Activated T-cell treated with anti-CD3 and anti-CD28 coated beads, Interleukin-2, amount 50 U/mL, for 24 hours (primary cell): ENCODE data around the gene CACNA1G.

Source experiments
- DNase-seq: peaks from one replicate; pipeline ENCODE4 v3.0.0-alpha.2; 2020
- H3K27ac Mint-ChIP-seq: 2 replicates; pipeline ENCODE4 v1.8.0; 2020; ENCODE audit warnings: mild to moderate bottlenecking, mixed read lengths
- H3K27me3 Mint-ChIP-seq: 2 replicates; pipeline ENCODE4 v1.8.0; 2020; ENCODE audit warnings: mixed read lengths
- H3K36me3 Mint-ChIP-seq: 2 replicates; pipeline ENCODE4 v1.8.0; 2020; ENCODE audit warnings: low read depth, mixed read lengths
- H3K4me1 Mint-ChIP-seq: 2 replicates; pipeline ENCODE4 v1.8.0; 2020; ENCODE audit warnings: low read depth, mixed read lengths
- H3K4me3 Mint-ChIP-seq: 2 replicates; pipeline ENCODE4 v1.8.0; 2020; ENCODE audit warnings: mild to moderate bottlenecking, moderate library complexity, mixed read lengths
- H3K9me3 Mint-ChIP-seq: 2 replicates; pipeline ENCODE4 v1.8.0; 2020; ENCODE audit warnings: mixed read lengths

CACNA1G gene

GRCh38 chr17:50577451-50577954, 17.0 kb downstream of the CACNA1G start:
- Mint-ChIP-seq H3K36me3 (no peaks in the 10 kb centered on the region), H3K4me1 (no peaks in the 10 kb centered on the region), H3K4me3 (no peak overlapping the region), H3K27me3 (peaks cover 14% of the 10 kb centered on the region), H3K9me3 (no peaks in the 10 kb centered on the region), H3K27ac (no peak overlapping the region)
- no peak for DNase-seq

- H3K27me3 Mint-ChIP-seq: peaks cover 14% of the 10 kb centered on the region
These were observed 17.7 kb downstream of the CACNA1G start for GRCh38 chr17:50578173-50578572.

DNA sequence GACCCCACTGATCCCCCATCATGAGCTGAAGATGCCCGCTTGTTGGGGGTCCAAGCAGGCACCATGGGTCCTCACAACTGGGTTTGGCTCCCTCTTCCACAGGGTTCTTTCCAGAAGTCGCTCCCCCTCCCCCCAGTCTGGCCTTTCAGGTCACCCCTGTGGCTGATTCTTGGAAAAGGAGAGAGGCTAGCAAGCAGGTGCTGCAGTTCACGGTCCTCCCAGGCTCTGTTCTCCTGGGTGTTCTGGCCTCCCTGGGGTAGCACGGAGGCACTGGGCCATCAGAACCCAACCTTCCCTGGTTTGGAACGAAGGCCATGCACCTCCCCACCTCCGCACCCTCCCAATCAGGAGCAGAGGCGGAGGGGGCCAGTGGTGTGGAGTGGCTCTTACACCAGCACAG, 18.9 kb downstream of the CACNA1G start:
- H3K9me3 Mint-ChIP-seq: no peaks in the 10 kb centered on the region

More at GRCh38 chr17:50578173-50578572, 17.7 kb downstream of the CACNA1G start:
- no peak overlapping the region for H3K4me3 Mint-ChIP-seq
- H3K4me1 Mint-ChIP-seq: no peaks in the 10 kb centered on the region
- H3K36me3 Mint-ChIP-seq: no peaks in the 10 kb centered on the region
- no peak for DNase-seq
- H3K9me3 Mint-ChIP-seq: no peaks in the 10 kb centered on the region
- no peak overlapping the region for H3K27ac Mint-ChIP-seq

DNA sequence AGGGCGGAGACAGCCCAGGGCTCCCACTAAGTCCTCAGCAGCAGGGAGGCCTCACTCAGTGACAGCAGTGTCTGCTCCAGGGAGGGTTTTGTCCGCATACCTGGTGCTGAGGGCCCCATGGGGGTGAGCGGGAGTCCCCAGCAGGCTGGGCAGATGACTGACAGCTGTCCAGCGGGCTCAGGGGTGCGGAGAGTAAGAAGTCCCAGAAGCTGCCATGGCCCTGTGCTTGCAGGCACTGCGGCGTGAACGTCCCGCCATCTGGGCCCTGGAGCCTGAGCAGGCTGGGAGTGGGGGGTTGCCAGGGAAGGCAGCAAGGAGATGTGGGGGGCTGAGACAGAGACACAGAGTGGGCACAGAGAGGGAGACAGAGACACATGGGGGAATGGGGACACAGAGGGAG, 20.1 kb downstream of the CACNA1G start:
- H3K27me3 Mint-ChIP-seq: peaks cover 12% of the 10 kb centered on the region
- H3K27ac Mint-ChIP-seq: no peak overlapping the region
- H3K4me1 Mint-ChIP-seq: no peaks in the 10 kb centered on the region
- H3K36me3 Mint-ChIP-seq: no peaks in the 10 kb centered on the region
- no peak for DNase-seq
- no peaks in the 10 kb centered on the region for H3K9me3 Mint-ChIP-seq
- no peak overlapping the region for H3K4me3 Mint-ChIP-seq

More for the DNA sequence above, 18.9 kb downstream of the CACNA1G start:
- H3K4me3 Mint-ChIP-seq: no peak overlapping the region
- H3K27me3 Mint-ChIP-seq: peaks cover 14% of the 10 kb centered on the region
- no peak for DNase-seq
- H3K27ac Mint-ChIP-seq: no peak overlapping the region
- no peaks in the 10 kb centered on the region for H3K4me1 Mint-ChIP-seq
- no peaks in the 10 kb centered on the region for H3K36me3 Mint-ChIP-seq

DNA sequence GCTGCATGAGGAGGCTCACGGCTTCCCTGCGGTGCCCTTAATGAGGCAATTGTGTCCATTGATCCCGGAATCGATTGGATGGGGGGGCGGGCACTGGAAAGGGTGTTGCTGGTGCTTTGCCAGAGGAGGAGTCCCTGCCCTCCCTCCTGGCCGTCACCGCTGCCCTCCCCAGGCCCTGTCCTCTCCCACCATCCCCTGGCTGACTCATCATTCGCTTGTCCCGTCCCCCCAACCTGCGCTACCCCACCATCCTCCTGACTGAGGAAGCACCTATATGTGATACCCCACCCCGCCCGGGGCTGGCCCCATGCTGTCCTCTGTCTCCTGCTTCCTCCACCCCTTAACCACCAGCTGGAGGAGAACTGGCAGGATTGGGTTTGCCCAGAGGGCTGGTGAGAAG, 20.8 kb downstream of the CACNA1G start:
- Mint-ChIP-seq H3K4me1 (no peaks in the 10 kb centered on the region), H3K4me3 (no peak overlapping the region), H3K27me3 (peaks cover 12% of the 10 kb centered on the region), H3K27ac (no peak overlapping the region), H3K9me3 (no peaks in the 10 kb centered on the region), H3K36me3 (no peaks in the 10 kb centered on the region)
- no peak for DNase-seq

GRCh38 chr17:50582741-50583140, 22.2 kb downstream of the CACNA1G start:
- H3K36me3 Mint-ChIP-seq: no peaks in the 10 kb centered on the region
- H3K4me1 Mint-ChIP-seq: no peaks in the 10 kb centered on the region
- H3K9me3 Mint-ChIP-seq: no peaks in the 10 kb centered on the region
- no peak for DNase-seq
- H3K27ac Mint-ChIP-seq: no peak overlapping the region
- no peak overlapping the region for H3K4me3 Mint-ChIP-seq
- peaks cover 12% of the 10 kb centered on the region for H3K27me3 Mint-ChIP-seq

GRCh38 chr17:50583641-50584040, 23.1 kb downstream of the CACNA1G start:
- no peak overlapping the region for H3K27ac Mint-ChIP-seq
- no peaks in the 10 kb centered on the region for H3K9me3 Mint-ChIP-seq
- no peak for DNase-seq
- H3K4me3 Mint-ChIP-seq: no peak overlapping the region
- no peaks in the 10 kb centered on the region for H3K36me3 Mint-ChIP-seq
- H3K4me1 Mint-ChIP-seq: no peaks in the 10 kb centered on the region
- peaks cover 10% of the 10 kb centered on the region for H3K27me3 Mint-ChIP-seq

- Mint-ChIP-seq H3K36me3 (no peaks in the 10 kb centered on the region), H3K27me3 (peaks cover 6% of the 10 kb centered on the region), H3K4me1 (no peaks in the 10 kb centered on the region), H3K4me3 (no peak overlapping the region), H3K27ac (no peak overlapping the region), H3K9me3 (no peaks in the 10 kb centered on the region)
- no peak for DNase-seq
These were observed 23.6 kb downstream of the CACNA1G start for GRCh38 chr17:50584116-50584515.

DNA sequence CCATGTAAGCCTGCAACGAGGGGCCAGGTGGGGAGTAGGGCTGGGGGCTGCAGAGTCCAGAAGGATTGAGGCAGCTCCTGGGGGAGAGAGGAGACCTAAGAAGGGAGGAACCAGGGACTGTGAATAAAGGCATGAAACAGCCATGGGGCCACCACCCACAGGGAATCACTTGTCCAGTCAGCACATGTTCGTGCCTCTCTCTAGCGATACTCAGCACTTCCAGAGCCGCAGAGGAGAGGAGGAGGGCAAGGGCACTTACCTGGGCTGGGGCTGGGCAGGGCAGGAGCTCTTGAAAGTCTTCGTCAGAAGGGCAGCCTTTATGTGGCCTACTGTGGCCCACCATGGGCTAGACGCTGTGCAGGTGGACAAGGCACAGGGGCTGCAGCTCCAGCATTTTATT, 24.2 kb downstream of the CACNA1G start:
- DNase-seq: no peak
- Mint-ChIP-seq H3K4me1 (no peaks in the 10 kb centered on the region), H3K36me3 (no peaks in the 10 kb centered on the region), H3K4me3 (no peak overlapping the region), H3K9me3 (no peaks in the 10 kb centered on the region), H3K27me3 (peaks cover 5% of the 10 kb centered on the region), H3K27ac (no peak overlapping the region)

- H3K36me3 Mint-ChIP-seq: no peaks in the 10 kb centered on the region
- H3K4me3 Mint-ChIP-seq: no peak overlapping the region
- no peak overlapping the region for H3K27ac Mint-ChIP-seq
- H3K4me1 Mint-ChIP-seq: no peaks in the 10 kb centered on the region
- H3K27me3 Mint-ChIP-seq: peaks cover 5% of the 10 kb centered on the region
- DNase-seq: no peak
- H3K9me3 Mint-ChIP-seq: no peaks in the 10 kb centered on the region
These were observed 24.8 kb downstream of the CACNA1G start for GRCh38 chr17:50585346-50585745.

DNA sequence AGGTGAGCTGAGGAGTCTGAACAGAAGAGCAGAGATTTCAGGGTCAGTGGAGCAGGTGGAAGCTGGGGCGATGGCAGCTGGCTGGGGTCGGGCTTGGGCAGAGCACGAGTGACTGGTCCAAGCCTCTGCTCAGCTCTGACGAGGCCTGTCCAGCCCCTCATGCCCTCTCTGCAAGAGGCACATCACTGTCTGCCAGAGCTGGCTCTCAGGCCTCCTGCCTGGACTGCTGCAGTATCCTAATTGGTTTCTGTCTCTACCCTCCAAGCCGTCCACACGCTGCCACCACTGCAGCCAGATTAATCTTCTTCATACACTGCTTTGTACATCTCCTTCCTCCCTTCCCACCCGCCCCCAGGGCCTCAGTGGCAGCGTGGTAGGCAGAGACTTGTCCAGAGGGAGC, 25.4 kb downstream of the CACNA1G start:
- H3K27ac Mint-ChIP-seq: no peak overlapping the region
- H3K4me1 Mint-ChIP-seq: no peaks in the 10 kb centered on the region
- H3K36me3 Mint-ChIP-seq: no peaks in the 10 kb centered on the region
- no peak for DNase-seq
- peaks cover 3% of the 10 kb centered on the region for H3K27me3 Mint-ChIP-seq
- H3K4me3 Mint-ChIP-seq: no peak overlapping the region
- H3K9me3 Mint-ChIP-seq: no peaks in the 10 kb centered on the region

- H3K36me3 Mint-ChIP-seq: no peaks in the 10 kb centered on the region
- no peak overlapping the region for H3K27ac Mint-ChIP-seq
- H3K9me3 Mint-ChIP-seq: no peaks in the 10 kb centered on the region
- DNase-seq: no peak
- no peaks in the 10 kb centered on the region for H3K4me1 Mint-ChIP-seq
- H3K27me3 Mint-ChIP-seq: no peaks in the 10 kb centered on the region
- no peak overlapping the region for H3K4me3 Mint-ChIP-seq
These were observed 26.1 kb downstream of the CACNA1G start for GRCh38 chr17:50586421-50587247.

GRCh38 chr17:50587571-50587970, 27.1 kb downstream of the CACNA1G start:
- H3K4me1 Mint-ChIP-seq: no peaks in the 10 kb centered on the region
- H3K27ac Mint-ChIP-seq: no peak overlapping the region
- H3K4me3 Mint-ChIP-seq: no peak overlapping the region
- DNase-seq: no peak
- H3K36me3 Mint-ChIP-seq: no peaks in the 10 kb centered on the region
- no peaks in the 10 kb centered on the region for H3K9me3 Mint-ChIP-seq
- H3K27me3 Mint-ChIP-seq: no peaks in the 10 kb centered on the region

GRCh38 chr17:50588391-50589049, 28.0 kb downstream of the CACNA1G start:
- Mint-ChIP-seq H3K9me3 (no peaks in the 10 kb centered on the region), H3K27me3 (no peaks in the 10 kb centered on the region), H3K4me3 (no peak overlapping the region), H3K36me3 (no peaks in the 10 kb centered on the region), H3K4me1 (no peaks in the 10 kb centered on the region), H3K27ac (no peak overlapping the region)
- no peak for DNase-seq

DNA sequence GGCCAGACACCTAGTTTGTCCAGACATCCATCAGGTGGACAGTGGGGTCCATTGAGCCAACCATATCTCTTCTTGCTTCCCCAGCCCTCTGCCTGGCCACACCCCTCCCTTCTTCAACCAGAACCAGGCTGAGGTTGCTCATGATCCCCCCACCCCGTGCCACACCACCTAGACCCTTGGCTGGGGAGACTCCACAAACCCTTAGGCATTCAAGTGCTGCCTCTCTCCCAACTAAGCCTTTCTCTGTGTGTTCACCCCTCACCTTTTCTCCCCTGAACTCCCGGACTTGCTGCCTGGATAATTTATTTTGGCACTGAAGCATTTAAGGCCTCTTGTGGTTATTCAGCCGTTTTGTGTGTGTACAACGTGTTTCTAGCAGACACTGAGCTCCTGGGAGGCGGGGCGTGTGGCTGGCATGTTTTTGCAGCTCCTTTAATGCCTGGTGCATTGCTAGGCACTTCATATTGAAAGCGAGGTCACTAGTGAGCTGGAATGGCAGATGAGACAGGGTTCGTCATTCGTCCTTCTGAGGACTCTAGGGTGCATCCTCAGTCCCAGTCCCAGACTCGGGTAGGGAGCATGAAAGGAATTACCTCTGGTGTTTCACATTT, 28.7 kb downstream of the CACNA1G start:
- Mint-ChIP-seq H3K4me1 (no peaks in the 10 kb centered on the region), H3K36me3 (no peaks in the 10 kb centered on the region), H3K27me3 (no peaks in the 10 kb centered on the region), H3K9me3 (no peaks in the 10 kb centered on the region), H3K27ac (no peak overlapping the region), H3K4me3 (no peak overlapping the region)
- no peak for DNase-seq
